GM18517 (cell line): Measurements from ENCODE around the gene NHSL1.
"Not testable (repeated sequence)": the region's sequence is repeated elsewhere in the genome, so short reads cannot be mapped to it uniquely, and the experiment has no call there.

Experiments used
- ATAC-seq: cut with Tn5 transposase; IDR thresholded peaks from one replicate; pipeline ENCODE4 v1.9.1; 2021; ENCODE audit warnings: mild to moderate bottlenecking, moderate library complexity; ENCODE audit not compliant: unreplicated experiment

The NHSL1 gene

DNA sequence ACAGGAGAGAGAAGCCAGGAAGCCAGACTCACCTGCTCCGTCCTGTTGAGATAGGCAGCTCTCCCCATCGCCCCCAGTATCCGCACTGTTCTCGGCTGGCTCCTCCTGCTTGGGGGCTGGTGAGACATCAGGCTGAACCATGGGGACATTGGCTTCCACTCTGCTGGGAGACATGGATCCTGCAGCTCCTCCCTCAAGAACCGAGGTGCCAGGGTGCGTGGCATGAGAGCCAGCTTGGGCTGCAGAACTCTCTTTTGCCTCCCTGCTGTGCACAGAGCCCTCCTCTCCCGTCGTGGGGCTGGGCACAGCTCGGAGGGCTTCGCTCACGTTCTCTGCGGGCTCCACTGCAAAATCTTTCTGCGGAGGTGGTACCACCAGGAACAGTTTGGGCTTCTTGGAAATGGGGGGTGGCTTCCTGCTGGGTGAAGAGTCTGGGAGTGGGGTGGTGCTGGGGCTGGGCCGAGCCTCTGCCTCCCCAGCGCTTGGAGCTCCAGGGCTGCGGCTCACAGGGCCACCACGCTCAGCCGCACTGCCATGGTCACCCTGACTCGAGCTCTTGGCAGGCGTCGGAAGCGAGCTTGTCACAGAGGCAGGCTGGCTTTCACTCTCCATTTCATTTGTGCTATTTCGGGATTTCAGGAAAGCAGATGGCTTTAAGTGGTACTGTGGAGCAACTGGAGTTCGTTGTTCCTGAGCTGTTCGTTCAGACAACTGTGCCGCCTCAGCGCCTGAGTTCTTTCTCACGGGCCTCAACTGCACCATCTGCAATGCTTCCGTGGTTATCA lies 68.7 kb downstream of the NHSL1 start:
- no peak for ATAC-seq

DNA sequence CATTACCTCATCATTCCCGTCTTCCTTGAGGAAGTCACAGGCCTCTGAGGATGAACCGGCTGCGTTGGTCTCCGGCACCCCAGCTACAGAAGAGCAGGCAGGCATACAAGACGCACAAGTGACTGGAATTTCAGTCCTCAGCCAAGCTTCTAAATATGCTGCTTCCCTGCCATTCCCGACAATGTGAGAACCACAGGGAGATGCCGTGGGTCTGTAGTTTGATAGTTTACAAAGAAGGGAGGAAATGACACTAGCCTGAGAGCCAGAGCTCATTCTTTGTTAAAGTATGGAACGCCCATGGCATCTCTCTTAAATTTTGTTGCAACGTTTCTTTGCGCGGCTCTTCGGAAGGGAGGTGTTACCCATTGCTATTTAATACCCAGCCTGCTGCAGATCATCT lies 69.5 kb downstream of the NHSL1 start:
- ATAC-seq, result no peak

DNA sequence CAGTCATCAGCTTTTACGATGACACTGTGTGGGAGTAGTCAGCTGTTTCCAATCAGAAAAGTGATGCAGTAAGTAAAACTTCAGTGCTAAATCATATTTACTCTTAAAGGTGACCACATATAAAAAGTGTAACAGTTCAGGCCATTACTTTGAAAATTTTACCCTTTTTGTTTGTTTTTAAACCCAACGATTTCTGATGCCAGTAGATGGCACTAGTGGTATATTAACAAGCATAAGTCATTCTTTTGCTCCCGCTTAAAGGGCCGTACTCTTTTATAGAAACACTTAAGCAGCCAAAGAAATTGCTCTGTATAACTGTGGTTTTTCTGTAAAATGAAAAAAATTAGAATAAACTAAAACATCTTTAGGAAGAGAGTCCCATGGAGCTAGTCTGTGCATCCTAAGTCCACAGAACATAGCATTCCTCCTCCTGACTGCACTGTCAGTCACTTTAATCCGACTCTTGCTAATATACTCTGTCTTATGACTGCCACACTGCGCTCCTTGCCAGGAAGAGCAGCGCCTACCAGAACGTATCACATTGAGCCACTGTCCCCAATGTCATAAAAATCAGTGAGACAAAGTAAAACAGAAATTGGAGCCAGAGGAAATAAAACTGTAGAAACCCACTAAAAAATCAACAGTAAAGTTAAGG lies 70.2 kb downstream of the NHSL1 start:
- ATAC-seq, result no peak

DNA sequence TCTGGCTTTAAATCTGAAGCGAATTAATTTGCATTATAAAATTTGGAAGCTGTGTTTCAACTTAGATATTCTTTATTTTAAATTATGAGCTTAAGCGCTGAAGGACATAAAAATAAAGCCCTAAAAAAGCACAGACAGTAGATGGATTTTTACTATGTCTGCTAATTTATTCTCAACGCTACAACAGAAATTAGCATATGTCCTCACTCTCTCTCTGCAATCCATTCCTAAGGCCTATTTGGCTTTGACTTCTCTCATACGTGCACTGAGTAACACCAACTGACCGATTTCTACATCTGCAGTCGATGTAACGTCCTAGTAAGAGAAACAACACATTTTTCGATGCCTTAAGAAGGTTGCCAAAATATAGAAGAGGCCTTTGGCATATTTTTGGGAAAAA lies 71.6 kb downstream of the NHSL1 start:
- ATAC-seq, result no peak

DNA sequence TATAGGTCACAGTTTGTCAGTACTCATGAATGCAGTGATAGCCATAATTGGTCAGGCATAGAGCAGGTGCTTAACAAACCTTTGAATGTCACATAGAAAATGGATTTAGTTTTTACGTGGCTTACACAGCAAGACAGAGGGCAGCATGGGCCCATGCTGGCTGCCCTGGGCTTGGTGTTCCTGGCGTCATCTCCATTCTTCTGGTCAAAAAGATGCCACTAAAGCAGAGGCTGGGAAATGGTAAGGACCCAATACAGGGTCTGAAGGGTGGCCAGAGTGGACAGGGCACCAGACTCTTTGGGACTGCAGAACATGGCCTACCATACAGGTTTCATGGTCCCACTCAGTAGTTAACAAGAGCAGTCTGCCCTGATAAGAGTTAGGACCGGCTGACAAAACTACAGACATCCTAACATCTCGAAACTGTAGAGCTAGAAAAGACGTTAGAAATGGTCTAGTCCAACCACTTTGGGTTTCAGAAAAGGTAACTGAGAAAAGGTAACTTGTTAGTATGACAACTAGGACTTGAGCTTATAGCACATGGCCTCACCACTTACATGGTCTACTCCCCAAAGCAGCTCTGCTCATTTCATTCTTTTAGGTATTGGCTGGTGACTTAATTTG lies 72.7 kb downstream of the NHSL1 start:
- no peak for ATAC-seq

DNA sequence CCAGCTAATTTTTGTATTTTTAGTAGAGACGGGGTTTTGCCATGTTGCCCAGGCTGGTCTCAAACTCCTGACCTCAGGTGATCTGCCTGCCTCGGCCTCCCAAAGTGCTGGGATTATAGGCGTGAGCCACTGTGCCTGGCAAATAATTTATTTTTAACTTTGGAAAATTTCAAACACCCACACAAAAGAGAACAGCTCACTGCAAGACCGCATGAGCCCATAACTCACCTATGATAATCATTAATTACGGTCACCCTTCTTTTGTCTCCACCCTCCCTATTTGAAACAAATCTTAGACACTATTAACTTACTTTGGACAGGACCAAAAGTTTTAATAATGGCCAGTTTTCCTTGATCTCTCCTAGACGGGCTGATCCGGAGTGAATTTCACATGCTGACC lies 74.0 kb downstream of the NHSL1 start:
- not testable (repeated sequence) for ATAC-seq

DNA sequence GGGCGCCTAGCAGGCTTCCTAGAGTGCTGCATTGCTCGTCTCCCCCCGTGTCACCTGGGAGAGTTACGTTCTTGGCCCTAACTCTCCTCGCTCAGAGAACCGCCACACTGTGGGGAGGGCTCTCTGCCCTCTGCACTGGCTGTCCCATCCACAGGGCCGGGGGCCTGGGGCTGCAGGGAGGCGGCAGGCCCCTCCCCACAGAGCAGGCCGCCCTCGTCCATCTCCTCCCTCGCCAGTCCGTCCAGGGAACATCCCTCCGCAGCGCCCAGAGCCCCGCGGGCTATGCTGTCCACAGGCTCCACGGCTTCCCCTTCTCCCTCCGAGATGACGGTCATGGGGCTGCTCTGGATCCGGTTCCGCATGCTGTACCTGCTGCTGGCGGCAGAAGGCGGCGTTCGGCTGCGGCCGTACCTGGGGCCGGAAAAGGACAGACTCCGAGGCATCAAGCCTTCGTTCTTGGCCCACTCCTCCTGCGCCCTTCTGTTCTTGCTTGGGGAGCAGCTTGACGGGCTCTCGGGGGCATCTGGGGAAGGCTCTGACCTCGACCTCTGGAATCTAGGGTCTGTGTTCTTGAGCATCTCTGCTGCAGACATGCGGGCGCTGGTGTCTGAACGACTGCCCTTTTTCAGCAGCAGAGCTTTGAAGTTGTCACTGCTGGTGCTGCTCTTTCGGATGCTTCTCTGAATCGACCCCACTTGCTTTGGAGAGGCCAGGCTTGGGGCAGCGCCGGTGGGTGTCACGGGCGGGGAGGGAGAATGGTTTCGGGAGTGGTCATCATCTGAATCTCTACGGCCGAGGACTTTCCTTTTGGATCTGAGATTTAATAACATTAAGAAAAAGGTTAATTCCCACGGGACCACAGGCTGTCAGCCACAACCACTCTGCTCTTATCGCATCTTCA lies 75.0 kb downstream of the NHSL1 start:
- no peak for ATAC-seq

DNA sequence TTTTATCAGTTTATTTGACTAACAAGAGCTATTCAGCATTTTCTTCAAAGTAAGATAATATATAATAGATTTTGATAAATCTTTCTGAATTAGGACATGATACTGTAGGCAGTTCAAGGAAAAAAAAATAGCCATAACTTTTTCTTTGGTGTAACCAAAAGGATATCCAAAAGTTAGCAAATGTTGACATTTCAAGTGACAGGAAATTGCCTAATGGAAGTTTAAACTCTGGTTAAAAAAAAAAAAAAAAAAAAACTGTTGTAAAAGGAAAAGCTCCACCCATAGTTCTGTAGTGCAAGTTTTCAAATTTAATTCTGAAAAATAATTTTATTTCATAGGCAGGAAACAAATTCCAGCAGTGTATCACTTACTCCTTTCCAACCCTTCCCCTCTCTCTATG lies 76.4 kb downstream of the NHSL1 start:
- no peak for ATAC-seq

DNA sequence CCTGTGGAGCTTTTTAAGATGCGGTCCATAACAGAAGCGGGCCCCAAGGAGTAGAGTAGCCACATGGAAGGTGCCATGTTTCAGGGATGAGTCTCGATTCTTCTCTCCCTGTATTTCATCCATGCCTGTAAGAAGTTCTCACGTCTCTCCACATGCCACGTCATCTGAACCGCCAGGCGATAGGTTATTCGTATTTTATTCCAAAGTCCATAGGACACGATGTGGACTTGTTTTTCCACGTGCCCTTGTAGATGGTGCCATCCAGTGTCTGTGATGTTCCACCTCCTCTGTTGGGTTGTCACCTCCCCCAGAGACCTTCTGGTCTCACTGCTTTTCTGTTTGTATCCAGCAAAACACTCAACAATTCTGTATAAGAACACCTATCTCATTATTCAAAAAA lies 77.7 kb downstream of the NHSL1 start:
- no peak for ATAC-seq

DNA sequence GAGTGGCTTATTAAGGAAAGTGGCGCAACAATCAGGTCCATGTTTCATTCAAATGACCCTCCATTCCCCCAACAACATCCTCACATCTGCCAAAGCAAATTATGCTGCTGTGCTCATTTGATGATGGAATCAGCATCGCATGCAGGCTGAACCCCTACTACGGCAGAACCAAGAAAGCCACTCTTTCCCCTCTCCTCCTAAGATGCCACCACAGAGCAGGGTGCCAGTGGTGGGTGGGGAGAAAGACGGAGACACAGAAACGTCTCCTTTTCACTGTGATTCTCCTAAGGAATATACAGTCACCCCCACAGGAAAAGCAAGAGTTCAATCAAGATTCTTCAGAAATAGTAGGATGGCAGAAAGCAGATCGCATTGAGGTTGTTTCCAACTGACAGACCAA lies 78.2 kb downstream of the NHSL1 start:
- no peak for ATAC-seq

DNA sequence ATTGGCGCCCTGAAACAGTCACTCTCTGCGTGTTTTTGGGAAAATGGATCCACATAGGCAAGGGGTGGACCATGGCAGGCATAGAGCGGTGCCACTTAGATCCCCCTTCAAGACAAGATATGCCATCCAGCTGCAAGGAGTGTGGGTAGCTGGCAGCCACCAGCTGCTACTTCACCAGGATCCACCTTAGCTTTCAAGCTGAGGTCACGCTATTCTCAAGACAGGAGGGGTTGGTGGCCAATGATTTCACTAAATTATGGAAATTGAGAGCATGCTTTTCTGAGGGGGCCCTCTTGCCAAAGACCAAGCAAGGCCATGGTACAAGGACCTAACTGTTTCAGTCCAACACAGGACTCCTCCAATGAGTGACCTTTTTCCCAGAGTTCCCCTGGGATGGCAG lies 78.9 kb downstream of the NHSL1 start:
- ATAC-seq, result no peak

DNA sequence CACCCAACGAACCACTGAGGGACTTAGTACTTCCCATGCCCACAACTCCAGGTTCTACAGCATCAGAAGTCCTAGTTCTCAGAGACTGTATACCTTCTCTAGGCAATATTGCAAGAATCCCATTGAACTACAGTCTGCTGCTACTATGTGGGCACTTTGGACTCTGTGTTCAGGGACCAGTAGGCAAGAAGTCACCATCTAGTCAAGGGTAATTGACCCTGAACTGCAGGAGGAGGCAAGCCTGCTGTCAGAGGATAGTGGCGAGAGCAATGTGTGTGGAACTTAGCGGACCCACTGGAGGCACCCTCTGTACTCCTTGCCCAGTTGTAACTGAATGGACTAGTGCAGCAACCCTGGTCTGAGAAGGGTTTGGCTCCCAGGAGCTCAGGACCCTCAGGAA lies 79.5 kb downstream of the NHSL1 start:
- no peak for ATAC-seq

DNA sequence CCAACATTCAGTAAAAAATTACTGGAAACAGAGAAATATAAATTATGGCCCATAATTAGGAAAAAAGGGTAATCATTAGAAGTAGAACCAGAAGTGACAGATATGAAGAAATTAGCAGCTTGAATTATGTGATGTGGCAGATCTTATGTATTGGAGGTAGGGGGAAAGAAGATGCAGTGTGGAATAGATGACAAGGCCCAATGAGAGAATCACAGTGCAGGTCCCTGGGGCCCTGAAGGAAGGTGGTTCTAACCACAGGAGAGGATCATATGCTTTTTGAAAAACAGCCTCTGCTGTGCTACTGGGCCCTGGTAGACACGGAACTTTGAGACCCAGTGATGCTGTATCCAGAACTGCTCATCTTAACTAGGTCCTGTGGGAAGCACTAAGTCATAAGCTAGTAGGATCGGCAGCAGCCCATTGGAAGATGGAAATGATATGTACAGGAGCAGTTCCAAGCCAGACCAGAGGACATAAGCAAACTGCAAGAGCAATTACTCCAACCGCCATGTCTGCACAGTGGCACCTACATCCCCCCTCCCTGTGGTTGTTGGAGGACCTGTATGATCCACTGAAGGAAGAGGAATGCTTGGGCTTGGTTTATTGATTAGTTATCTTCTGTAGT lies 81.1 kb downstream of the NHSL1 start:
- no peak for ATAC-seq

DNA sequence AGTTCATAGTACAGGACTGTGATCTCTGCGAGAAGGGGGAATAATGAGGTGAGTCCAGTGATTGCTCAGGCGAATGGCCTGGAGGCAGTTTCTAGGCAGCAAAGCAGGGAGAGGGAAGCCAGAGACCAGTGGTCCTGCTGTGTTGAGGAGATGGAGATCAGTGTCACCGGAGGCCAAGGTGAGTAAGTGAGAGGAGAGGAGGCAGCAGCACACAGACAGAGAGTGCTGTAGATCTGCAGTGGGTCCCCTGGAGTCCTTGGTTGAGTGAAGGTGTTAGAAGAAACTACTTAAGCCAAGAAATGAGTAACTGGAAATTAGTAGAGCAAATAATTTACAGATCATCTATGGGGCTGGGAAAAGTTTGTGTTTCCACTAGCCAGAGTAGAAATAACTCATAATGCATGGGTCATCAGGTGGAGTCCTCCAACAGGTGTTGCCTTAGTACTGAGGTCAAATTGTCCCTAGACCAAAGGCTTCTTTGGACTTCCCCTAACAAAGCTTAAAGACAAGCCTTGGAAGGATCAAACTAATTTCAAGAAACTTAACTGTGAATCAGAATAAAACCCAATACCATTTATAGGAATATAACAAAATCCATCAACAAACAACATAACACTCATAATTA lies 81.7 kb downstream of the NHSL1 start:
- ATAC-seq, result no peak

DNA sequence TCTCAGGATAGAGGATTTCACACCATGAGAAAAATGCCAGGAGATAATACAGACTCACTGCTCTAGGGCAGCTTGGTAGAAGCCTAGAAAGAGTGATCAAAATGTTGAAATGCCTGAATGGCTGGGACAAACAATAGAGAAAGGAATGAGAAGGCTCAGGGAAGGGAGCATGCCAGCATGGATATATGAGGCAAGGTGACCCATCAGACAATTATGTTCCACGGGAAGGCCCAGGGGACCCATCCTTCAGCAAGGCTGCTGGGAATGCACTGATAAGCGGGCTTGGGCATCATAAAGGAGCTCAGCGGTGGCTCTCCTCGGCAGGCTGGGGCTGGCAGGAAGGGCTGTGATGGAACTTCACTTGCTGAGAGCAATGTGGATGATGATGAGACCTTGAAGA lies 83.1 kb downstream of the NHSL1 start:
- no peak for ATAC-seq

DNA sequence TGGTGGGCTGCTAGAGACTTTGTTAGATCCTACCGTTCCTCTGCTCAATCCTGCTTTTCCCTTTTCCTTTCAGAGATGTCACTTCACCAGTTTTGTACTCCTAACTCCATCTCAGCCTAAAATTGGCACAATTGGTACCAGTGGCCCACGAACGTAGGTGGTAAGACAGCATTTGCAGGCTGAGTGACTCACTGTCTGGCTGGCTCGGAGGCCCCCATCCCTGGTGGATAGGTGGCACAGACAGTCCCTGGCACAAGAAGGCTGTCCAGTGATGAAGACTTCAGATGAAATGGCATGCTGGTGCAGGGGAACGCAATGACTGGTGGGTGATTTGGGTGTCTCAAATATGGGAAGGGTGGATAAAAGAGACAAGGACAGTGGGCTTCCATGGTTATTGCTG lies 84.2 kb downstream of the NHSL1 start:
- ATAC-seq, result no peak

DNA sequence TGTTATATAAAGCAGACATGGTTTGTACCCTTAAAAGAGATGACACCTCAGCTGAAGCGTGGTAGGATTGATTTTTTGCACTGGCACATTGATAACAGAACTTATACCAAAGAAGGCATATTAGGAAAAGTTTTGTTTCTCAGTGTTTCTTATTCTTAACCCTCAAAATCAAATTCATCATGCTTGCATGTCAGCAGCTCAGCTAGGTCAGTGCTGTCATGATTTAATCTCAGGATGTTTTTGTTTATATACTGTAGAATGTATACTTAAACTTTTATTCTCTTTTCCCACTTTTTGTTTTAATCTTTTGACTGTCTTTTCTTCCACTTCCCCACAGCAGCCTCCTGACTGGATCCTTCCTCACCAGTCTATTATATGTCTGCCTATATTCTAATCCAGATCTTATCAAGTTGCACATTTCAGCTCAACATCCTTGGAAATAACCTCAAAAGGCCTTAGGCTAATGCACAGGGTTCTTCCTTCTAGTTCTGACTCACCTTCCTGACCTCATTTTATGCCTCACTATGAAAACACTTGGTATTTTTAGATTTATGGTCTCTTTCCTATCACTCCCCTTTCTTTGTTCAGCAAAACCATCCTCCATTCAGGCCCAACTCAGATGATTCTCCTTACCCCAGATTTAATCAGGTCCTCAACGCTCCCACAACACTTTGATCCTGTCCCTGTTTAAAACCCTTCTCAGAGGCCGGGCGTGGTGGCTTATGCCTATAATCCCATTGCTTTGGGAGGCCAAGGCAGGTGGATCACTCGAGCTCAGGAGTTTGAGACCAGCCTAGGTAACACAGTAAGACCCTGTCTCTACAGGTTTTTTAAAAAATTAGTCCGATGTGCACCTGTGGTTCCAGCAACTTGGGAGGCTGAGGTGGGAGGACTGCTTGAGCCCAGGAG lies 88.1 kb downstream of the NHSL1 start:
- no peak for ATAC-seq

DNA sequence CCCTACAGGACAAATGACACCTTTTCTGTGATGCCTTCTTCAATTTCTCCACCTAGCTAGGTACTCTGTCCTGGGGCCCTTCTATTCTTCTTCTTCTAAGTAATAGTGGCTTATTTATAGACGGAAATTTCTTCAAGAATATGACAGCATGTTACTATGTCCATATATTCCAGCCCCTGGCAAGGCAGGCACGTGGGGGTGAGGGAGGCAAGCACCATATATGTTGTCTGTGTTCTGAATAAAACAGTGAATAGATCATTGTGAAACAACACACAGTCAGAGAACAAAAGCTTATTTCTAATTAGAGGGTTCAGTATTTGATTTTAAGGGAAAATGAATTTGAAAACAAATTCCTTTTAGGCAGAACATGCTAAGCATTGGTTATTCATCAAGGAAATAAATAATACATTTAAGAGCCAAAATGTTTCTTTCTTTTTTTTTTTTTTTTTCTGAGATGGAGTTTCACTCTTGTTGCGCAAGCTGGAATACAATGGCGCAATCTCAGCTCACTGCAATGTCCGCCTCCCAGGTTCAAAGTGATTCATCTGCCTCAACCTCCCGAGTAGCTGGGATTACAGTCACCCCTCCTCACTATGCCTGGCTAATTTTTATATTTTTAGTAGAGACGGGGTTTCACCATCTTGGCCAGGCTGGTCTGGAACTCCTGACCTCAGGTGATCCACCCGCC lies 89.1 kb downstream of the NHSL1 start:
- no peak for ATAC-seq

DNA sequence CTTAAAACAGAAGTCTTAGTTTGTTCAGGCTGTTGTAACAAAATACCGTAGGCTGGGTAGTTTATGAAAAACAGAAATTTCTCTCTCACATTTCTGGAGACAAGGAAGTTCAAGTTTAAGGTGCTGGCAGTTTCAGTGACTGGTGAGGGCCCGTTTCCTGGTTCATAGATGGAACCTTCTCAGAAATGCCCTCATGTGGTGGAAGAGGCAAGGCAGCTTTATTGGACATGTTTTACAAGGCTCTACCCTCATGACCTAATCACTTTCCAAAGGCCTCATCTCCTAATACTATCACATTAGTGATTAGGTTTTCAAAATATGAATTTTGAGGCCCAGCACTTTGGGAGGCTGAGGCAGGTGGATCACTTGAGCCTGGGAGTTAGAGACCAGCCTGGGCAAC lies 92.9 kb downstream of the NHSL1 start:
- no peak for ATAC-seq
